GM18520 (cell line): ENCODE data around the gene G0S2.

ENCODE experiments used
- ATAC-seq: cut with Tn5 transposase; IDR thresholded peaks from one replicate; pipeline ENCODE4 v1.9.1; 2021; ENCODE audit not compliant: unreplicated experiment

The G0S2 gene

DNA sequence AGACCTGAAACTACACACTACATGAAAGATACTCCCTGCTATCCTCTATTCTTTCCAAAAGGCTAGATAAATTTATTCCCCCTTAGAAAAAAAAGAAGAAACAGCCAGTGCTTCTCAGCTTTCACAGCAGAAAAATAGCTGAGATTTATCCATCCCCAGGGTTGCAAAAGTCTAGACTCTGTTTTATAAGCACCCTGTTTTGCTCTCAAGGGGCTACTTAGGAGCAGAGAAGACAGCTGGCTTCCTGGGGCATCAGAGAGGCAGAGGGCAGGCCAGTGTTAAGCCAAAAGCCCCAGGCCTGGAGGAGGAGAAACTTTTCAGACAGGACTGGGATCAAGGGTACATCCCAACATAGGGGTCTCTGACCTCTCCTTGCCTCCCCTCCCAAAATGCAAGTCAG is 26.9 kb upstream of the G0S2 start:
- ATAC-seq: no peak

DNA sequence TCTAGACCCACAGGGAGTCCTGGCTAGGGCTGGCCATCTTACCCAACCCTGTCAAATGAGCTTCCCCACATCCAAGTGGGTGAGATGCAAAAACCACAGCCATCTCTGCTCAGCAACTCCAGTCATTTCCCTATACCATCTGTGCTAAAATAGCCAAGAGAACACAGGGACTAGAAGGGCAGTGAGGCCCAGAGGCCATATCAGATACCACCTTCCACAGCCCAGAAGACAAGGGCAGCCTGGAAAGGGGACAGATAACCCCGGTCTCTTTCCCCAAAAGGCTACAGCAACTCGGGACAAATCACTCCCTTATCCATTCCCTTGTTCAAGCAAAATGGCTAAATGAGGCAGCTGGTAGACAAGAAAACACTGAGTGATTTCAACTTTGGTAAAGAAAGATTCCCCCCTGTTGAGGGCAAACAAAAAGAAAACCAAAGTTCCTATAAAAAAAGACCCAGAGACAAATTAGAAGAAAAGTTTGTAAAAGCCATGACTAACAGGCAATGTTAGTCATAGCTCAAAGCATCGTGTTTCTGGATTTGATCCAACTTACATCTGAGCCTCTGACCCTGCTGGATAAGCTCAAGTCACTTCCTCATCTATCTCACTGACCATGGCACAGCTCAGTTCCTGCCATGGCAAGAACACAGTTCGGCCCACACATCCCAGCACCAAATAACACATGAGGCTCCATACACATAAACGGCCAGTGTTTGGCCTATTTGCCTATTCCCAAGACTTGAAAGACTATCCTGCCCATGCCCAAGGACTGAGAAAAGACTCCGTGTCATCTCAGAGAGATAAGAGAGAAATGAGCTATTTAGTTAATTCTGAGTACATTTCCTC is 26.1 kb upstream of the G0S2 start:
- no peak for ATAC-seq

DNA sequence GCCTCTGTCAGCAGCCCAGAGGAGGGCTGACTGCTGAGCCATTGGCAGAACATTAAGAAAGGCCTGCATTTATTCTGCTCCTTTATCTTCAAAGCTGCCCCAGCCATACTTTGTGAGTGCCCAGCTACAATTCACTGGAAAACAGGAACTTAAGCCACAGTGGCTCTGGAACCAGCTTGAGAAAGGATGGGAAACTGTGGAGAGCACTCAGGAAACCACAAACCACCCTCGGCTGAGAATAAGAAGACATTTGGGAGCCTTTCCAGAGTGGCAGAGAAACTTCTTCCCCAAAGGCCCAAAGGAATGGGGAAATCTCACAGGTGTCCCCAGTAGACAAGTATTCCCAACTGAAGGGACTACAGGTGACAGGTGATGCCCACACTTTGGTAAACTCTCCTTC is 24.8 kb upstream of the G0S2 start:
- ATAC-seq: no peak

DNA sequence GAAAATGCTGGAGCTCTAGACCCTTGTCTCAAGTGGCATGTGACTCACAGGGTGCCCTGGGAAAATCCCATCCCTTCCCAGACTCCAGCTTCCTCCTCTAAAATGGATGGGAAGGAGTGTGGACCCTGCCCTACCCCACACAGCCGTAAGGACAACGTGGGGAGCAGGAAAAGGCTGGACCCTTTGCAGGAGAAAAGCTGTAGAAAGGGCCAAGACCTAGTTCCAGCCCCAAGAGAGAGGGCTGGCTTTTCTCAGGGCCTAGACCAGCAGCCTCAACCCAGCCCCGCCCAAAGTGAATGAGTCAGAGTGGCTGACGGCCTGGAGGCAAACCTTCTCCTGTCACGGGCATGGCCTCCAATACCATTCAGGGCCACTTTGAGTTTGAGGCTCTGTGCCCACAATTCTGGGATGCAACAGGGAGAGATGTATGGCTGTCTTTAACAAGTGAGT is 24.0 kb upstream of the G0S2 start:
- peak; percentile 68 for ATAC-seq

DNA sequence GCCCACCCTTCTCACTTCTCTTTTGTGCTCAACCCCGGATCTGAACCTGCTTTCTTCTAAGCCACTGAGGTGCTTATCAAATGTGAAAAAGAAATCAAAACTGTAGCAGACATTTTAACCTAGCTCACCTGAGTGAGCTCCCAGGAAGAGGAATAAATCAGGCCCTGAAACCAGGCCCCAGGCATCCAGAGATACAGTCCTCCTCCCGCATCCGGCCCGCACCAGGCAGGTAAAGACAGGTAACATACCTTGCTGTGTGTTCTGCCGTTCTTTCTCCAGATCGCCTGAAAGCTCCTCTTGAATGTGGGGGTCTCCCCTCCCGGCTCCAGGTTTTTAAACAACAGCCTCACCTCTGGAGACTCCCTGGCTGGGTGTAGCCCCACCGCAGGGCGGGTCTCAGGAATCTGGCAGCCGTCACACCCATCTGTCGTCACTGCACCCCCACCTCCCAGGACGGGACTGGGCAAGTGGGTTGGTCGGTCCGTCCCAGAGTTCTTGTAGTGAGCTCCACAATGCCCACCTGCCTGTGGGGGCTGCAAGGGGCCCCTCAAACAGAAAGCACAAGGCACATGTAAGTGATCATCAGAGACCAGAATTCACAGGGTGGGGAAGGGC is 23.0 kb upstream of the G0S2 start, which contains the start of gene LAMB3:
TSS of gene LAMB3 (minus strand) at position 305 of the 615 bp plus-strand sequence. CDS start 1,481 bp downstream, outside the sequence.
- no peak for ATAC-seq

DNA sequence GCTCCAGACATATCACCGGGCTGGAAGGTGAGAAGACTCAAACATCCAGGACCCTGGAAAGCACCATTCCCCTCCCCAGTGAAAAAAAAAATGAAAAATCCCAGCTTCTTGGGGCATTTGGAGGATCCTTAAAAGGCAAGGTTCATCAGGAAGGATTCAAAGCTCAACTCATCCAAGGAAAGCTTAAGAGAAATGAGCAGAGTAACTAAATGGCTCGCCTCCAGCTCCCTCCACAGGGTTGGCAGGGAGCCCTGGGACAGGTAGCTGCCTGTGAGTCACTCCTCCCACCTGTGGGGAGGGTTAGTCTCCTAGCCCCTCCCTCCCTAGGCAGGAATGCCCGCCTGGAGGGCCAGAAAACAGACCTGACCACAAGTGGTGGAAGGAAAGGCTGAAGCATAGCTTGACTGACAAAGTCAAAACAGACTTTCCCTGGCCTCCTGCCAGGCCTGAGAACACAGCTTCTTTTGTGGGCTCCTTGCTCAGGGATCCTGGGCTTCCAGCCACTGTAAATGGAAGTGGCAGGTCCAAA is 22.3 kb upstream of the G0S2 start:
- no peak for ATAC-seq

DNA sequence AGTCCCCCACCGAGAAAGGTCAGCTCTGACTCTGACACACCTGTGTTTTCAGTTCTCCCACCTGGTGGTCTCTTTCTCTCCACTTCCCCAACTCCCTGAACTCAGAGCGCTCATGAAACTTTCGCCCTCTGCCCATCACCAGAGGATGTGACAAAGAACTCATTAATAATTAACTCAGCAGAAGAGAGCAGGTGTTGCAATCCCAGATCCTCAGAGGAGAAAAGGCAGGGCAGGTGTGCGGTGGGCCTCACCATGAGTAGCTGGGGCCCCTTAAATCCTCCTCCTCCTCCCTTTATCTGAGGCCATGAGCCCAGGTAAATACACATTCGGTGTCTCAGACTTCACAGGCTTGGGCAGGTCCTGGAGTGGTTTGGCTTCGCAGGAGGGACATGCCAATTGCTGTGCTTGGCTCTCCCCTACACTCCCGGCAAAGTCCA is 21.3 kb upstream of the G0S2 start:
- no peak for ATAC-seq

DNA sequence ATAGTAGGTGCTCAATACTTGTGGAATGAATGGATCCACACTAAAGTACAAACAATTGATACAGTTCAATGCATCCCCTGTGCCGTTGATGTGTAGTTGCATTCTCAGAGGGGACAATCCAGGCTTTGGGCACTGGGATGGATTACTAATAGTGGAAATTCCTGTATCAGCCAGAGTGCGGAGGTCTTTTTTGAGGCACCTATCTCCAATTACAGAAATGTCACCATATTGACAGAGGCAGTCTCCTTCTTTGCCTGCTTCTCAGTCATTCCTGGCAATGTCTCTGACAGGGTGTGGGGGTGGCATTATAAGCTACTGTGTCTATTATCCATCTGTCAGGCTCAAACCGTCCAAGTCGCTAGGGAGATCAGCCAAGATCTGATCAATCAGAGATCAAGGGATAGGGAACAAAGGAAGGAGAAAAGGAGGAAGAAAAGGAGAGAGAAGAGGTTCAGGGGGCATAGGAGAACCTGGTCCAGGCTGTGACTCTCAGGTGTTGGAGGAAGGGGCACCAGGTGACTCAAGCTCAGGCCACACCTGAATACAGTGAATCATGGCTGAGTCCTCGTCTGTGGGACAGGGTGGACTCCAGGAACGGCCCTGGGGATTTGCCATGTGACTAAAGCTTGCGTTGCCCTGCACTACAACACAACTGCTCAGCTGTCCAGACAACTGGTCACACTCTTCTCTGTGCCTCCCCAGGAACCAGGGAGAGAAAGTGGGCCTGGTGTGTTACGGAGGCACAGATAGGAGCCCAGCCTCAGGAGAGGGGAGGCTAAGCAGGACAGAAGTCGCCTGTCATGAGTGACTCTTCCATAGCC is 19.6 kb upstream of the G0S2 start:
- ATAC-seq: no peak

DNA sequence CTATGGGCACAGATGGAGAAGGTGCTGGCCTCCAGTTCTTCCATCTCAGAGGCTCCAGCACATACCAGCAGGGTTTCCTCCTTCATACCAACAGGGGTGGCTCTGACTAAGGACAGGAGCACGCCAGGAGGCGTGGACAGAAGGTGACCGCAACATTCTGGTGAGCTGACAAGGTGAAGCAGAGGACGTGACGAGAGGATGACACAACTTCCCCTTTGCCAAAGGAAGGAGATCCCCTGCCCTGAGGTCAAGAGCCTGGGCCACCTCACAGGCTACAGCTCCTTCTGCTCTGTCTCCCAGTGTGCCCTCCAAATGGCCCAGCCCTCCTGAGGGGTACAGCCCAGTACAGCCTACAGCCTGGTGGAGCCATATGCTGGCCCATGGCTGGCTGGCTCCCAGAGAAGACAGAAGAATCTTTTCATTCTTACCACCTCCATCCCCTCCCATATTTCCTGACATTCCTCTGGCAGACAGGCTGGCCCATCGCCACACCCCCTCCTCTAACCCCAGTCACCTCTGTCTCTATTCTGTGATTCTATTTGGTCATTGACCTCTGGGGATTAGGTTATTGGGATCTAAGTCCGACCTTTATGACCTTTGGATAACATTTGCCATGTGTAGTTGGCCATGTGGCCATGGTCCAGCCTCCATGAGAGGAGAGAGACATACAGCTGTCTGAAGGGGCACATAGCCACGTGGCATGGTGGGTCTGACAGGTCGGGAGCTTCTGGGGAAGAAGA is 17.9 kb upstream of the G0S2 start:
- peak; percentile 51 for ATAC-seq

DNA sequence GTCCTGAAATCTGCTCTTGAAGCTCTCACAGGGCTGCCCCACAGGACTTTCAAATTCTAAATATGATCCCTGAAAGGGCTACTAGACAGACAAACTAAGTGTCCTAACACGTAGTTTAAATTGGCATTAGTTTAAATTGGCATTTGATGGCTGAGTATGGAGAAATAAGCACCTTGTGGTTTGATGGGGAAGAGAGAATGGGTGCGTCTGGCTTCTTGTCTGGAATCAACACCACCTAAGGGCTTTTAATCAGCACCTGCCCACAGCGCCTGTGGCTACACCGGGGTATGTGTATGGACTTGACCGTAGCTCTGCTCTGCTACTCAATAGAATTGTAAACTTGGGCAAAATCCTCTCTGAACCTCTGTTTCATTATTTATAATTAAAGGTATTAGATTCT is 17.3 kb upstream of the G0S2 start:
- no peak for ATAC-seq

DNA sequence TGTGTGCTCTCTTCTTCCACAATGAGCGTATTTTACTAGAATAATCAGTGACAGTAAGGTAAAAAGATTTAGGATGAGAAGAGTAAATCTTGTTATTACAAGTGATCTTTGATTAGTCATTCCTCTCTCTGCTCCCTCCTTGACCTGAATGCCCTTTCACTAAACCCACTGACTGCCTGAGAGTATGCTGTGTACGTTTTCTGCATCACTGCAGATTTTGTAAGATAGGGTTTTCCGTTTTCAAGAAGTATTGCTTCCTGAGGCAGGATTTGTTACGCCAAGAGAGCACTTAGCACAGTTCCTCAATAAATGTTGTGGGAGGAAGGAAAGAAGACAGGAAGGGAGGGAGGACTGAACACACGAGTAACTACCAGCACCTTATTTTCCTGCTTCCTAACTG is 15.3 kb upstream of the G0S2 start:
- peak; percentile 65 for ATAC-seq

DNA sequence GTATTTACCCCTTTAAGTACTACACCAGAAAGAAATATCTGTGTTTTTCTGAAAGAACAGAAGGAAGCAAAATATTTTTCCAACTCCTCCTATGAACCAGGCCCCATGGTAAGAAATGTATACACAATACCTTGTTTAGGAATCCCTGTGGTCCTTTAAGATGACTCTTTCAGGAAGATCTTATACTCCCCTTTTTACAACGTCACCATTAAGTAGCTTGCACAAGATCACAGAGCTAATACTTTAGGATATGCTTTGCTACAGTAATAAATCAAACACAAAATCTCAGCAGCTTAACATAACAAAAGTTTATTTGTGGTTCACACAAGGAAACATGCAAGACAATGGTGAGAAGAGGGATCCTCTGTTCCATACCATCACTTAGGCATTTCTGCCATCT is 14.1 kb upstream of the G0S2 start:
- ATAC-seq: no peak

DNA sequence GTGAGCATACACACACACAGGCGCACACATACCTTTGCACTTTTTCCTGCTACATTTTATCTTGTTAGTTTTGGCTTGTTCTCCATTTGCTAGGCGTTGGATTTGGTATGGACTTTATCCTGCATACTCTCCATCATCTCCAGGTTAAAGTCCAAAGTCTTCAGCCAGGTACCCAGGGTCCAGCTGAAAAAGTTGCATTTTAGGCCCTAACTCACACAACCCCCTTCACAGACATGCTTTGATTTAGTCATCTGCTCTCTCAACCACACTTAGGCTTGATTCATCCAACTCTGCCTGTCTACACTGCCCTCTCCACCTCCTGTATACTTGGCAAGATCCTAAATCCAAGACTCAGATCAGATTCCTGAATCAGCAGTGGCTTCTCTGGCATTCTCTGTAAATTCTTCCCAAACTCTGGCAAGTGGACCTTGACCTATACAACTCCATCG is 12.3 kb upstream of the G0S2 start:
- ATAC-seq: no peak

DNA sequence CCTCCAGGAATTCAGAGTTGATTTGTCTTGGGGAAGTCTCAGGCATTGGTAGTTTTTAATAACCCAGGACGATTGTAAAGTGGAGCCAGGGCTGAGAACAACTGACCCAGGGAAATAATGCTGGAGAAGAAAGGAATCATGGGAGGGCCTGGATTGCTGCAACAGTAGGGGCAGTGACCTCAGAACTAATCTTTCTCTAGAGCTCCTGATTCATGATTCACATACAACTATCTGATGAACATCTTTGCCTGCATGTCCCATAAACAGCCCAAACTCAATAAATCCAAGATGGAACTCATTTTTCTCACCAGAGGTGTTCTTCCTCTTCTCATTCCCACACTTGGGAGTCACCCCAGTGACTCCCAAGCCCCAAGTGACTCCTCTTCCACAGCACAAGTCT is 8.1 kb upstream of the G0S2 start:
- ATAC-seq: no peak

DNA sequence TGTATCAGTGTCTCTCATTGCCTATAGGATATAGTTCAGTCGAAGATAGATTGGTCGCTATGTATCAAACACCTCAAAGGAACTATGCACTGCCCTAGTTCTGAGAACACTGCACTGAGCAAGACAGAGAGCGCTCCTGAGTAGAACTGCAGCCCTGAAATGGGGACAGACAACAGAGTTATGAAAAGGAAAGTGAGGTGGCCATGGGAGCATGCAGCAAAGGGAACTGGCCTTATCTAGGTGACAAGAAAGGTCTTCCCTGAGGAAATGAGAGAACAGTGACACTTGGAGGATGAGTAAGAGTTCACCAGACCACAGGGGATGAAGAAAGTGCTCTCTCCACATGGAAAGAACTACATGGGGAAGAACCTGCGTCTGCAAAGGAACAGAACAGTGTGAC is 7.5 kb upstream of the G0S2 start:
- no peak for ATAC-seq

DNA sequence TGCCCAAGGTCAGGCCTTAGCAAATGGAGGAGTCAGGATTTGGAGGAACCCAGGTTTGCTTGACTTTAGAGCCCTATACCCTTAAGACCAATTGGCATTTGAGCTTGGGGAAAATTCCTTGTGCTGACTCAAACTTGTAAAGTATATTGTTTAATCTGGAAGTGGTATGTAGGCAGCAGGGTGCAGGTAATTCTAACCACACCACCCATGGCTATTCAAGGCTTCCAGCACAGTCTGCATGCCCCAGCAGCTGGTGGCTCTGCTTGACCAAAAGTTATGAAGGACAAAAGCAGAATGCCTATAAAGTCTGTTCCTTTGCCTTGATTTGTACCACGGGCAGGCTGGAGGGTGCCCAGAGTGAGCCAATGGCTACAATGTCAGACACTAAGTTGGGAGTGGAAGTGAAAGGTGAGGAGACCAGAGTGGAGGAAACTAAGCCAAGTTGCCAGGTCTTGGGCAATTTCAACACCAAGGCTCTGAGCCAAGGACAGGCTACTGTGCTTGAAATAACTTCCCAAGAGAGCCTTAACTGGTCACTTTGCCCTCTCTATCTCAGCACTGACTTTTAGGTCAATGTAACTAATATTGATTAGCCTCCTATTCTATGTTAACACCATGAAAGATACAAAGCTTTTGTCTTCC is 4.7 kb upstream of the G0S2 start:
- ATAC-seq: no peak

DNA sequence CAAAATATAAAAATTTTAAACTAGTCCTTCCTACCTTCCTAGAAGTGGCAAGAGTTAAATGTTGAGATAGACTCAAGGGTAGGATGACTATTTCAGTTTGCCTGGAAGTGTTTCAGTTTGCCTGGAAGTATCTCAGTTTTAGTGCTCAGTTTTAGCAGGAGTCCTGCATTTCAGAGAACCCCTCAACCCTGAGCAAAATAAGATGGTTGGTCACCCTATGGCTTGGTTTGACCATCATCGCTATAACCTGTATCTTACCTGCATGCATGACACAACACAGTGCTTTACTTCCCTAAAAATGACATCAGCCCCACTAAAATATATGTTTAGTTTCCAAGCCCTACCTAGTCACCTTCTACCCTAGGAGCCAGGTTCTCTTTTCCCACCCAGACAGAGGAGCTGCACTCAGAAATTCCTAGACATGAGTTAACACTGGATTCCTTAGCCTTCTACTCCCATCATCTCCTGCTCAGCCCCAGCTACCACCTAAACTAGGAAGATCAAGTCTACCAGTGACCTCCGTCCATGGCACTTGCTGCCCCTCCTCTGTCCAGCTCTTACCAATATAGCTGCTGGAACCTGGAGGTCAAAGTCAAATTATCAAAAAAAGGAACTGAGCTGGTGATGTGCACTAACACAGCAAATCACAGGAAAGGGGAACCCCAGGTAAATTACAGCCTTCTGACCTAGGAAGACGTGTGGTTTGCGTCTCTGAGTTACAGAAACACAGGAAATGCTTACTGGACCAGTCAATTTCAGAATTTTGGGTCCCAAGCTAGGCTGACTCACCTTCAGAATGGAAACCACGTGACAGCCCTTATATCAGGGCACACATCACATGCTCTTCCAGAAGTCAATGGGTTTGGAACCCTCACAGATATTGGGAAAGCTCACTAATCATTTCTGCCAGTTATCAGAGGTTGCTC is 2.2 kb upstream of the G0S2 start:
- ATAC-seq: peak; percentile 90

DNA sequence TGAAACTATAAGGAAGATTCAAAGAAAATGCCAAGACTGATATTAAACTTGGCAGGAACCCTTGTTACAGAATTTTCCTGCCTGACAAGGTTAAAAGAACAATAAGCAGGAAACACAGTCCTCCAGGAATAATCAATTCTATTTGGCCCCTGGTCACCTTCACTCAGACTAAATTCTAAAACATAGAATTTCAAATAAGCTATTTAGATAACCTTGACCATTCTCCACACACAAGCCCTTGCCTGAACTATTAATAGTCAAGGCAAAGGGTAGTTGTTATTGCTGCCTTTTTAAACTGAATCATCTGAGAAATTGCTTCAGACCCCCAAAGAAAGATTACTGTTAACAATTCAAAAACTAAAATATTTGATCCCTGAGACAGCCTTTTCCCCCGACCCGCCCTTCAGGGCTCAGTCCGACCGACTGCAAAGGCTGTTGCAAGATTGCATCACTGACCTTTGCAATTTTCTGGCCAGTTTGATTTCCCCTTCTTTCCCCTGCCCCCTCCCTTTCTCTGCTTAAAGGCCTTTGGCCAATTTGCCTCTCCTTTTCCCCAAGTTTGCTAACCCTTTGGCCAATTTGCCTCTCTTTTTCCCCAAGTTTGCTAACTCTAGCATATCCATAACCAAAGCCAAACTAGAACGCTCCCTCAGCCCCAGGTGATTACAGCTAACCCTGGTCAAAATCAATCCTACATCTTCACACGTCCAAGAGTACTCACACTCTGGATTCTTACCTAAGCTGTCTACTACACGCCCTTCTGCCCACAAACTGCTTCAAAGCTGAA is 1.4 kb upstream of the G0S2 start:
- no peak for ATAC-seq
